ENCODE measurements around the gene HOXA13.
A peak's percentile ranks its signal among the peaks of the same experiment; 100 is the strongest.

Gene HOXA13

GRCh38 chr7:27177795-27178320 is 22.0 kb downstream of the HOXA13 start:
- Mint-ChIP-seq H3K36me3 (ENCODE audit: low read depth) (peaks cover 32% of the 10 kb centered on the region), H3K27ac (peak overlapping the region; percentile 95 to 100 (median 96)), H3K27me3 (ENCODE audit: low read depth) (peaks cover 82% of the 10 kb centered on the region), H3K4me1 (peaks cover 44% of the 10 kb centered on the region), H3K9me3 (no peaks in the 10 kb centered on the region), H3K4me3 (peak overlapping the region; percentile 83 to 93 (median 92))
- TF ChIP-seq, protein P1, sequence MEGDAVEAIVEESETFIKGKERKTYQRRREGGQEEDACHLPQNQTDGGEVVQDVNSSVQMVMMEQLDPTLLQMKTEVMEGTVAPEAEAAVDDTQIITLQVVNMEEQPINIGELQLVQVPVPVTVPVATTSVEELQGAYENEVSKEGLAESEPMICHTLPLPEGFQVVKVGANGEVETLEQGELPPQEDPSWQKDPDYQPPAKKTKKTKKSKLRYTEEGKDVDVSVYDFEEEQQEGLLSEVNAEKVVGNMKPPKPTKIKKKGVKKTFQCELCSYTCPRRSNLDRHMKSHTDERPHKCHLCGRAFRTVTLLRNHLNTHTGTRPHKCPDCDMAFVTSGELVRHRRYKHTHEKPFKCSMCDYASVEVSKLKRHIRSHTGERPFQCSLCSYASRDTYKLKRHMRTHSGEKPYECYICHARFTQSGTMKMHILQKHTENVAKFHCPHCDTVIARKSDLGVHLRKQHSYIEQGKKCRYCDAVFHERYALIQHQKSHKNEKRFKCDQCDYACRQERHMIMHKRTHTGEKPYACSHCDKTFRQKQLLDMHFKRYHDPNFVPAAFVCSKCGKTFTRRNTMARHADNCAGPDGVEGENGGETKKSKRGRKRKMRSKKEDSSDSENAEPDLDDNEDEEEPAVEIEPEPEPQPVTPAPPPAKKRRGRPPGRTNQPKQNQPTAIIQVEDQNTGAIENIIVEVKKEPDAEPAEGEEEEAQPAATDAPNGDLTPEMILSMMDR (IDR thresholded peaks at IDR 0.05; ENCODE audit: unreplicated experiment in 3 of 3) = no peak

GRCh38 chr7:27176962-27177794 is 22.7 kb downstream of the HOXA13 start:
- Mint-ChIP-seq H3K27ac (peak overlapping the region; percentile 95 to 100 (median 96)), H3K9me3 (no peaks in the 10 kb centered on the region)

DNA sequence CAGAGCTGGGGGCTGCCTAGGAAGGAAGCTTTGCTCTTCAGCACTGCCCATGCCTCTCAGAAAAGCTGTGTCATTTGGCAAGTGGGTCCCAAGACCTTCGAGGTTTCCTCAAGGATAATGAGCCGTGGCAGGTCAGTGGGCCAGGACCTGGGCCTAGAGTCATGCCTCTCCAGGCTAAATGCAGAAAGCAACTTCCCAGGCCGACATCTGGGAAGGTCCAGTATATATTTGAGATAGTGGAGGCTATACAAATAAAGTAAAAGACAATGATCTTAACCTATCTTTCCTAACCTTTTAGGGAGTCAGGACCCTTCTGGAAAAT is 23.4 kb downstream of the HOXA13 start:
- H3K27me3 Mint-ChIP-seq (ENCODE audit: low read depth) = peaks cover 80% of the 10 kb centered on the region
- peaks cover 50% of the 10 kb centered on the region for H3K4me1 Mint-ChIP-seq
- TF ChIP-seq, protein P1 (IDR thresholded peaks at IDR 0.05; ENCODE audit: unreplicated experiment in 3 of 3) = no peak
- peak overlapping the region; percentile 83 to 93 (median 92) for H3K4me3 Mint-ChIP-seq
- H3K9me3 Mint-ChIP-seq = no peaks in the 10 kb centered on the region
- peak overlapping the region; percentile 95 to 100 (median 96) for H3K27ac Mint-ChIP-seq
- peaks cover 43% of the 10 kb centered on the region for H3K36me3 Mint-ChIP-seq (ENCODE audit: low read depth)

More at GRCh38 chr7:27176962-27177794, 22.7 kb downstream of the HOXA13 start:
- TF ChIP-seq, protein P1 (IDR thresholded peaks at IDR 0.05; ENCODE audit: unreplicated experiment in 3 of 3) = no peak
- Mint-ChIP-seq H3K4me3 (peak overlapping the region; percentile 83 to 93 (median 92)), H3K27me3 (ENCODE audit: low read depth) (peaks cover 80% of the 10 kb centered on the region), H3K4me1 (peaks cover 43% of the 10 kb centered on the region), H3K36me3 (ENCODE audit: low read depth) (peaks cover 36% of the 10 kb centered on the region)

- Mint-ChIP-seq H3K9me3 (no peaks in the 10 kb centered on the region), H3K4me1 (peaks cover 50% of the 10 kb centered on the region), H3K27ac (peak overlapping the region; percentile 95 to 100 (median 96)), H3K27me3 (ENCODE audit: low read depth) (peaks cover 75% of the 10 kb centered on the region), H3K4me3 (peak overlapping the region; percentile 83 to 93 (median 92)), H3K36me3 (ENCODE audit: low read depth) (peaks cover 49% of the 10 kb centered on the region)
- TF ChIP-seq, protein P1 (IDR thresholded peaks at IDR 0.05; ENCODE audit: unreplicated experiment in 3 of 3) = no peak
These were observed 24.0 kb downstream of the HOXA13 start for GRCh38 chr7:27175626-27176523.

DNA sequence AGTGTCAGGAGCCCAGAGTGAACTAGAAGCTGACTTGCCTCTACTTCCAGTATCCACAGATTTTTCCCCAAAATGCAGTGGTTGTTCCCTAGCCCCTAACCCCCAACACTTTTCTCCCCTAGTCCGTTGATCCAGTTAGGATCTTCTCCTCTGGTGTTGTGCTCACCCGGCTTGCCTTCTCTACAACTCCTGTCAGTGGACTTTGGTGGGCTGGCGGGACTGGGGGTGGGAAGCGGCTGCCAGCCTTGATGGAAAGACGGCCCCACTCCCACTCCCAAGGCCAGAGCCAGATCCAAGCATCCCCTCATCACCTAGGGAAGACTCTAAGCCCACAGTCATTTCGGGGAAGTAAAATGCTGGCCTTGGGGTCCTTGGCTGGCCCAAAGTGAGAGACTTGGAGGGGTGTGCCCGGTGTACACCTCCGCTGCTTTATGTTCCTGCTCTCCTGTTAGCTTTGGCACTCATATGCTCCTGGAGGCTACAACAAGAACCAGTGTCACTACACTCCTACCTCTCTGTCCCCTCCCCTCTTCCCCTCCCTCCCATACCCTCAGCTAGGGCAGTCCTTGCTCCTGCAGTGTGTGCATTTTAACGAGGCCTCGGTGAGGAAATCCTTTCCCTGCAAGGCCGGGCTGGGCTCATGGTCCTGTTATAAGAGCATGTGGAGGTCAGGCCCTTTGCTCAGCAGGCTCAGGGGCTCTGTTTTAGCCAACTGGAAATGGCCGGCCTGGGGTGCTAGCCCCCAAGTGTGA is 24.8 kb downstream of the HOXA13 start:
- Mint-ChIP-seq H3K9me3 (no peaks in the 10 kb centered on the region), H3K4me1 (peaks cover 53% of the 10 kb centered on the region), H3K36me3 (ENCODE audit: low read depth) (peaks cover 57% of the 10 kb centered on the region), H3K27me3 (ENCODE audit: low read depth) (peaks cover 67% of the 10 kb centered on the region), H3K4me3 (peak overlapping the region; percentile 83 to 93 (median 92)), H3K27ac (peak overlapping the region; percentile 95 to 100 (median 96))
- TF ChIP-seq, protein P1 (IDR thresholded peaks at IDR 0.05; ENCODE audit: unreplicated experiment in 3 of 3) = no peak

All from nephron (organoid).